NCI-H82 treated with DMSO at 0.1 percent for 48 hours (cell line): ENCODE measurements around the gene WASF3.

Source experiments
- DNase-seq: peaks from one replicate; lab custom pipeline; 2025; ENCODE audit not compliant: unreplicated experiment; lab: John Stamatoyannopoulos, UW

WASF3 gene

GRCh38 chr13:26557393-26558073 is at the start of gene WASF3:
WASF3 (plus strand) TSS chr13:26557683; CDS start chr13:26642271, 84,588 bp downstream.
- peak; percentile 98 for DNase-seq

- DNase-seq, result no peak
Observed at GRCh38 chr13:26508885-26509284, 48.6 kb upstream of the WASF3 start.

GRCh38 chr13:26509491-26509890 is 48.0 kb upstream of the WASF3 start:
- no peak for DNase-seq

GRCh38 chr13:26513931-26514330 is 43.6 kb upstream of the WASF3 start:
- DNase-seq, result peak; percentile 95

- no peak for DNase-seq
Observed at GRCh38 chr13:26515721-26516120, 41.8 kb upstream of the WASF3 start.

GRCh38 chr13:26517936-26518335 is 39.5 kb upstream of the WASF3 start:
- DNase-seq, result no peak

- DNase-seq, result peak; percentile 77
Observed at GRCh38 chr13:26518451-26518959, 39.0 kb upstream of the WASF3 start.

GRCh38 chr13:26522571-26522970 is 34.9 kb upstream of the WASF3 start:
- DNase-seq, result peak; percentile 81

- no peak for DNase-seq
Observed at GRCh38 chr13:26523007-26523406, 34.5 kb upstream of the WASF3 start.

GRCh38 chr13:26525528-26525927 is 32.0 kb upstream of the WASF3 start:
- no peak for DNase-seq

GRCh38 chr13:26526702-26527216 is 30.7 kb upstream of the WASF3 start:
- DNase-seq, result no peak

GRCh38 chr13:26528527-26528926 is 29.0 kb upstream of the WASF3 start:
- DNase-seq, result no peak

- DNase-seq, result peak; percentile 98
Observed at GRCh38 chr13:26529441-26529840, 28.0 kb upstream of the WASF3 start.

GRCh38 chr13:26531742-26532141 is 25.7 kb upstream of the WASF3 start:
- DNase-seq, result no peak

- no peak for DNase-seq
Observed at GRCh38 chr13:26534036-26534726, 23.3 kb upstream of the WASF3 start.

- peak; percentile 98 for DNase-seq
Observed at GRCh38 chr13:26538363-26539317, 18.8 kb upstream of the WASF3 start.

GRCh38 chr13:26539738-26540292 is 17.7 kb upstream of the WASF3 start:
- no peak for DNase-seq

- DNase-seq, result peak; percentile 100
Observed at GRCh38 chr13:26540334-26540733, 17.1 kb upstream of the WASF3 start.

GRCh38 chr13:26541041-26541440 is 16.4 kb upstream of the WASF3 start:
- DNase-seq, result peak; percentile 80

- peak; percentile 83 for DNase-seq
Observed at GRCh38 chr13:26541678-26542568, 15.6 kb upstream of the WASF3 start.
